Epithelial cell of esophagus (primary cell): ENCODE results near the gene PIWIL1.

Experiments
- DNase-seq: peaks from one replicate; pipeline ENCODE4 v3.0.0; 2010; ENCODE audit warnings: low read depth
- H3K4me3 ChIP-seq: 2 replicates; pipeline ENCODE4 v1.5.1; 2011; ENCODE audit warnings: mild to moderate bottlenecking, low read length, control low read depth
- CTCF ChIP-seq: IDR thresholded peaks from 2 replicates; pipeline ENCODE4 v1.5.1; 2011; ENCODE audit warnings: low read depth, mild to moderate bottlenecking, low read length, control low read depth, inconsistent platforms; ENCODE audit not compliant: insufficient read depth; ENCODE audit errors: missing control alignments

The PIWIL1 gene

GRCh38 chr12:130300090-130300489, 37.6 kb upstream of the PIWIL1 start:
- H3K4me3 ChIP-seq, result no peak overlapping the region
- DNase-seq, result no peak
- TF ChIP-seq CTCF, result no peak

DNA sequence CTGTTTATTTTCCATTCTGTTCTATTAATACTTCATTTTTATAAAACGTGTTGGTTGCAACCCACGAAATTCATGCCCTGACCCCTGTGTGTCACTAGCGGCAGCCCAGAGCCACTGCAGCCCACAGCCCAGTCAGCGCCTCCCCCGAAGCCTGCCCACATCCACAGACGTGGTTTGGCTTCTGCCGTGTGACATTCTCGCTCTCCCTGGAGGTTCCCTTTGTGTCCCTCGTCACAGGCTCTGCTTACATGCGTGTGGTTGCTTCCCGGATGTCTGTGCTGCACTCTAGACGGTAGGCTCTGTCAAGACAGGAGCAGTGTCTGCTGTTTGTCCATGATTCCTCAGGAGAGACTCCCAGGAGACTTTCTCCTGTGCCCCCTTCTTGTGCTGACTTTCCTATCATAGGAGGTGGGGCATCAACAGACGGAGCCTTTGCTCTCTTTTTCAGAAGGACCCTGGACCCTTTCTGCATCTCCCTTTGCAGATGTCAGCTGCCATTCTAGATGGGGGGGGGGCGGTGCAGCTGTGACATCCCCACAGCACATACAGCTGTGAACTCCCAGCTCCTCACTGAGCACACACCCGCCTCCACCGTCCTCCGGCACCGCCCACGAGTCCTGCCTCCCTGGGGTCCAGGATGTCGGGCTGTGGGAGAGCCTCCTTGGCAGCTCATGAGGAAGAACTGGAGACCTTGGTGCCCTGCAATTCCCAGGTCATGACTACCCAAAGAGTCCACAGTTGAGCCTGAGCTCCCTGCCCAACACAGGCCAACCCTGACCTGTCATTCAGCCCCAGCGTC, 36.8 kb upstream of the PIWIL1 start:
- H3K4me3 ChIP-seq, result no peak overlapping the region
- no peak for TF ChIP-seq CTCF
- no peak for DNase-seq

DNA sequence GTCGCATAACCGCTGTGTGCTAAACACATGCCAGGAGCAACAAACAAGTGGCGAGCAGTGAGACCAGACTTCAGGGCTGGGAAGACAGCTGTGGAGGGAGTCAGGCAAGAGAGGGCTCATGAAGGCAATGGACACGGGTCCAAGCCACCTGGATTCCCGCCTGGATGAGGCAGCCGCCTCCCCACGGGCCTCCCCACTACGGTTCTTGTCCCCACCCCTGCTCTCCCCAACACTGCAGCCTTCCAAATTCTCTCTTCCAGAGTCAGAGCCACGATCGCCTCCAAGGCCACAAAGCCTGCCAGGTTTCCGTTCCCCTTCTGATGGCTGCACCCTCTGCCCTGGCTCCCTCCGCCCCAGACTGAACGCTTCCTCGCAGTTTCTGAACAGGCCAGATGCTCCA, 36.1 kb upstream of the PIWIL1 start:
- TF ChIP-seq CTCF, result no peak
- no peak for DNase-seq
- H3K4me3 ChIP-seq, result no peak overlapping the region

DNA sequence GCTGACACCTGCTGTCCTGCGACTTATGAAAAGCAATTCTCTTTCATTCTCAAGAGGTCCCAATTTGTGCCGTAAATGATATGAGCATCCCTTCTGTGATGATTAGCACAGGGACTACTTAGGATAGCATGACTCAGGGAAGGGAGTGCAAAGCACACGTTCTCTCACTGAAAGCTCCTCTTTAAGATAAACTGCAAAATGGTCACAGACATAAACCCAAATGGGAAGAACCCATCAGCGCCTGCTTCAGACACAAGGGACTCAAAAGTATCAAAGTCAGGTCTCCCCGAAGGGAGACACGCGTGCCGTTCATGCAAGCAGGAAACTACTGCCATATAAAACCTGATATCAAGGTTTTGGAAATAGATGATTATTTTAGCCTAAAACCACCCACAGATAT, 33.9 kb upstream of the PIWIL1 start:
- no peak for DNase-seq

DNA sequence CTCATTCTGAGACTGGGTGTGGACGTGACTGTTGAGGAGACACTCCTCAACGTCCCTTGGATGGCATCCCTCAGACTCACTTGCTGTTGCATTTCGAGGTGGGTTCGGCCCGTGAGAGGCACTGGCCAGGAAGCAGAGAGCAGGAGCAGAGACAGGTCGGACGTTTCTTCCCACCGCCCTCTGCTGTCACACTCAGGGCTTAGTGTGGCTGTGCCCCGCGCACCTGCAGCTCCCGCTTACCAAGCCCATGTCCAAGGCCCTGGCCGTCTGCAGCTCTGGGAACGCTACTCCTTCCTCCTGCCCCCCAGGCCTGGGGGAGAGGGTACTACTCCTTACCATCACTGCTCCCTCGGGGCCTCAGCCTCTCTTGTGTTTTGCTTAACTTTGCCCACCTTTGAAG, 29.8 kb upstream of the PIWIL1 start:
- no peak for TF ChIP-seq CTCF
- H3K4me3 ChIP-seq, result no peak overlapping the region

More for the DNA sequence above, 33.9 kb upstream of the PIWIL1 start:
- H3K4me3 ChIP-seq, result no peak overlapping the region
- no peak for TF ChIP-seq CTCF

DNA sequence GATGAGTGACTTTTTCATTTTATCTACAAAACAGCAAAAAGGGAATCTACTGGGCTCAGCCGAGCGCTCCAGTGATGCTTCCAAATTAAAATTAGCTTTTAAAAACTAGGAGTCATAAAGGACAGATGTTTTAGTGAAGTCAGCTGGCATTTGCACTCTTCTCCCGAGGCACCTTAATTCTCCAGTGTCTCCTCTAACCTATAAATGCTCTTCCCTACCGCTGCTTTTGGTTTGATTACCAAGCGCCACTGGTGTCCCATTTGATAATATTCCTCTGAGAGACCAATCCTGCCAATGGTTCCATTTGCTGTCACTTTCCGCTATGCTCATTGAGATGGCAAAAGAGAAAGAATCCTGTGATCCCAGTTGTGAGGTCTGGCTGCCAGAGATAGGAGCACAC, 29.3 kb upstream of the PIWIL1 start:
- DNase-seq, result no peak
- H3K4me3 ChIP-seq, result no peak overlapping the region

More for the DNA sequence above, 29.8 kb upstream of the PIWIL1 start:
- no peak for DNase-seq

More for the DNA sequence above, 29.3 kb upstream of the PIWIL1 start:
- no peak for TF ChIP-seq CTCF
